Left lung (tissue), 10 donors: ENCODE results near the gene OR6Q1. TPM values are rescaled to one million over a fixed set of nuclear protein-coding genes. Genes with fewer than 3 reads are reported as not detected.

Experiments
- ATAC-seq: fragments of 200-7000 bp; cut with Tn5 transposase; one replicate; pipeline ENCODE4 v1.9.1; 2020; ENCODE audit warnings: moderate library complexity
- DNase-seq, 4 donors: peaks; one replicate each; pipeline ENCODE4 v3.0.0-alpha.2; 2013 to 2020
- H3K27ac ChIP-seq, 2 donors: fragments of 200-600 bp; sonication (generic) in 1 of 2; one replicate each; pipeline versions ENCODE4 v1.5.0 to v1.8.0; 2020 to 2021
- H3K27me3 ChIP-seq, 2 donors: fragments of 200-600 bp; sonication (generic) in 1 of 2; one replicate each; pipeline versions ENCODE4 v1.5.0 to v1.8.0; 2020 to 2021
- H3K36me3 ChIP-seq, 2 donors: fragments of 200-600 bp; sonication (generic) in 1 of 2; one replicate each; pipeline versions ENCODE4 v1.5.0 to v1.8.0; 2020 to 2021
- H3K4me1 ChIP-seq, 2 donors: fragments of 200-600 bp; one replicate each; pipeline ENCODE4 v1.8.0; 2021
- H3K4me3 ChIP-seq, 2 donors: fragments of 200-600 bp; sonication (generic) in 1 of 2; one replicate each; pipeline versions ENCODE4 v1.5.0 to v1.8.0; 2020 to 2021; ENCODE audit warnings: mild to moderate bottlenecking in 1 of 2
- H3K9me3 ChIP-seq, 2 donors: fragments of 200-600 bp; sonication (generic) in 1 of 2; one replicate each; pipeline versions ENCODE4 v1.5.0 to v1.8.0; 2020 to 2021
- intact Hi-C, 2 donors: fragments of 100-400 bp; cut with DNase I; formaldehyde crosslinking; loops; one replicate each; pipeline versions ENCODE4 v1.11.2 to v1.14.2; 2022
- polyA plus RNA-seq, 6 donors: library from polyadenylated mRNA; unstranded; fragments of 120-200 nt; gene quantifications; one replicate each; pipeline ENCODE4 v1.2.1, GENCODE V29; 2013; ENCODE audit not compliant: insufficient read length in 6 of 6
- total RNA-seq, 2 donors: library from RNA; stranded (reverse); fragmentation: NEBNext Ultra II Directional; extraction: Animal tissue kit (Norgen Biotek cat#: 25700); gene quantifications; one replicate each; pipeline ENCODE4 v1.2.1, GENCODE V29; 2021
- TF ChIP-seq, protein P1 (sequence below), 2 donors: fragments of 200-600 bp; sonication (generic) in 1 of 2; IDR thresholded peaks; one replicate each; pipeline versions ENCODE4 v1.5.0 to v1.8.0; 2021; ENCODE audit warnings: antibody characterized with exemption in 2 of 2
- donor health status: DM: no; HTN: yes; CAD: no.
- donor health status: DM: no; HTN: no; CAD: no.

Gene OR6Q1
- total and polyA plus RNA-seq, 8 donors: not detected

DNA sequence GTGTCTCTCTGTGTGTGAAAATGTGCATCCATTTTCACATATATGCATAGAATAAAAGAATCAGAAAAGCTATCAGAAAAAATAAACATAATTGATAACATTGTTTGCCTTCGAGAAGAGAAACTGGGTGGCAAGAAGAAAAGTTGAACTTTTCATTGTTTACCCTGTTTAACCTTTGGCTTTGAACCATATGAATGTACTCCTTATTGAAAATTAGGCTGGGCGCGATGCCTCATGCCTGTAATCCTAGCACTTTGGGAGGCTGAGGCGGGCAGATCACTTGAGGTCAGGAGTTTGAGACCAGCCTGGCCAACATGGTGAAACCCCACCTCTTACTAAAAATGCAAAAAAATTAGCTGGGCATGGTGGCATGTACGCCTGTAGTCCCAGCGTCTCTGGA is 19.0 kb upstream of the OR6Q1 start:
- H3K9me3 ChIP-seq: peaks cover 0 to 3% of the 10 kb centered on the region in 2 donors
- H3K27me3 ChIP-seq: no peaks in the 10 kb centered on the region
- intact Hi-C loops: no loop called here
- H3K36me3 ChIP-seq: no peaks in the 10 kb centered on the region
- H3K27ac ChIP-seq: no peak overlapping the region
- TF ChIP-seq, protein P1, sequence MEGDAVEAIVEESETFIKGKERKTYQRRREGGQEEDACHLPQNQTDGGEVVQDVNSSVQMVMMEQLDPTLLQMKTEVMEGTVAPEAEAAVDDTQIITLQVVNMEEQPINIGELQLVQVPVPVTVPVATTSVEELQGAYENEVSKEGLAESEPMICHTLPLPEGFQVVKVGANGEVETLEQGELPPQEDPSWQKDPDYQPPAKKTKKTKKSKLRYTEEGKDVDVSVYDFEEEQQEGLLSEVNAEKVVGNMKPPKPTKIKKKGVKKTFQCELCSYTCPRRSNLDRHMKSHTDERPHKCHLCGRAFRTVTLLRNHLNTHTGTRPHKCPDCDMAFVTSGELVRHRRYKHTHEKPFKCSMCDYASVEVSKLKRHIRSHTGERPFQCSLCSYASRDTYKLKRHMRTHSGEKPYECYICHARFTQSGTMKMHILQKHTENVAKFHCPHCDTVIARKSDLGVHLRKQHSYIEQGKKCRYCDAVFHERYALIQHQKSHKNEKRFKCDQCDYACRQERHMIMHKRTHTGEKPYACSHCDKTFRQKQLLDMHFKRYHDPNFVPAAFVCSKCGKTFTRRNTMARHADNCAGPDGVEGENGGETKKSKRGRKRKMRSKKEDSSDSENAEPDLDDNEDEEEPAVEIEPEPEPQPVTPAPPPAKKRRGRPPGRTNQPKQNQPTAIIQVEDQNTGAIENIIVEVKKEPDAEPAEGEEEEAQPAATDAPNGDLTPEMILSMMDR (IDR thresholded peaks at IDR 0.05): no peak
- H3K4me3 ChIP-seq: no peak overlapping the region
- no peak for DNase-seq
- no peak for ATAC-seq
- H3K4me1 ChIP-seq: no peaks in the 10 kb centered on the region

DNA sequence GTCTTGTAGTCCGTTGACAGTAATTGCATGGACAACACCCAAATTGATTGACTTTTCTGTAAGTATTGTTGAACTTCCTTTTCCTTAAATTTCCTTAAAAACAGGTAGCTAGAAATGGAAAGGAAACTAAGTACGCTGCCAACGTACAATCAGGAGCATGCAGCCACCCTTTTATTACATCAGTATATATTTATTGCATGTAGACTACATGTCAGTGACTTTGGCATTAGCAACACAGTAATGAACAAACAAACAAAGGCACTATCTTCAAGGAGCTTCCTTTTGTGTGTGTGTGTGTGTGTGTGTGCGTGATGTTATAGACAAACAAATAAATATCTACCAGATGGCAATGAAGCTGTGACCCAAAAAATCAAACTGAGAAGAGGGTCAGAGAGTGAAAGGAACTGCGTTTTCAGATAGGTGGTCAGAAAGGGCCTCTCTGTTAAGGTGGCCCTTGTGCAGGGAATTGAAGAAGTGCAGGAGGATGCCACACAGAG is 7.3 kb upstream of the OR6Q1 start, which contains the start of gene OR9Q1:
OR9Q1 (plus strand) TSS at position 447 of the 497 bp plus-strand sequence. CDS start 155,564 bp downstream, outside the sequence.
- Histone ChIP-seq H3K36me3 (no peaks in the 10 kb centered on the region), H3K4me1 (peaks cover 0 to 5% of the 10 kb centered on the region in 2 donors), H3K27me3 (no peaks in the 10 kb centered on the region), H3K4me3 (no peak within 1 kb of the TSS), H3K27ac (peak within 1 kb of the TSS in 1 of 2 donors; percentile 24), H3K9me3 (no peaks in the 10 kb centered on the region)
- DNase-seq (no peak), ATAC-seq (no peak)
- intact Hi-C loops: no loop called here
- TF ChIP-seq, protein P1 (IDR thresholded peaks at IDR 0.05): no peak

DNA sequence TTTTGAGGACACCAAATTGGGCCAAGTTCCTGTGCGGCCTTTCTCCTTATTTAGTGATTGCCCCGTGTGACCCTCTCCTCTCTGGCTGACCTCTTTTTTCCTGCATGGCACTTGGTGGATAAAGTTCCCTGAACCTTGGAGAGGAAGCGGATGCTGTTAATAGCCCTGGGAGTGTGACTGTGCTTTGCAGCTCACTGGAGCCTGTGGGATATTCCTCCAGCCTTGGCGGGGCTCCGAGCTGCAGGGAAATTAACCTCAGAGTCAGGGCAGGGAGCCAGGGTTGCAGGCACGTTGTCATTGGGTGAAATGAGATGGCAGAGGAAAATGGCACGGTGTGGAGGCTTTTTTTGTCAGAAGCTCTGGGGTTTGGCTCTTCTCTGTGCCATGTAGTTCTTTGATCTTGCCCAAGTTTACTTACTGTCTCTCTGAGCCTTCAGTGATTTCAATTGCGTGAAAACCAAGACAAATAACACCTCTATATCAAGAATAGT is 6.1 kb upstream of the OR6Q1 start:
- DNase-seq (peak in 3 of 4 donors; percentile 40 to 47 (median 45)), ATAC-seq (peak; percentile 58)
- intact Hi-C loops: no loop called here
- Histone ChIP-seq H3K4me1 (peaks cover 0 to 5% of the 10 kb centered on the region in 2 donors), H3K27me3 (no peaks in the 10 kb centered on the region), H3K9me3 (no peaks in the 10 kb centered on the region), H3K4me3 (no peak overlapping the region), H3K27ac (peak overlapping the region in 1 of 2 donors; percentile 24), H3K36me3 (no peaks in the 10 kb centered on the region)
- TF ChIP-seq, protein P1 (IDR thresholded peaks at IDR 0.05): no peak

DNA sequence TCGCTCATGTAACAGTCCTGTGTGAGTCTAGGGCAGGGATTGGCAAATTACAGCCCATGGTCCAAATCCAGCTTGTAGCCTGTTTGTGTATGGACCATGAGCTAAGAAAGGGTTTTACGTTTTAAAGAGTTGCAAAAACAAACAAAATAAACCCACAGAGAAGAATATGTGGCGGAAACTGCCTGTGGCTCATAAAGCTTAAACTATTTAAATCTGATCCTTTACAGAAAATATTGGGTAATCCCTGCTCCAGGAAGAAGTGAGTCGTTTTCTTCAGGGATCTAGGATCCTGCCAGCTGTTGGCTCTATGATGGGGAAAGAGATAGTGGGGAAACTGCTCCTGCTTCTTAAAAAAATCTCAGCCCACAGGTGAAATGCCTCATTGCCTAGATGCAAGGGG is 3.4 kb upstream of the OR6Q1 start:
- intact Hi-C loops: no loop called here

DNA sequence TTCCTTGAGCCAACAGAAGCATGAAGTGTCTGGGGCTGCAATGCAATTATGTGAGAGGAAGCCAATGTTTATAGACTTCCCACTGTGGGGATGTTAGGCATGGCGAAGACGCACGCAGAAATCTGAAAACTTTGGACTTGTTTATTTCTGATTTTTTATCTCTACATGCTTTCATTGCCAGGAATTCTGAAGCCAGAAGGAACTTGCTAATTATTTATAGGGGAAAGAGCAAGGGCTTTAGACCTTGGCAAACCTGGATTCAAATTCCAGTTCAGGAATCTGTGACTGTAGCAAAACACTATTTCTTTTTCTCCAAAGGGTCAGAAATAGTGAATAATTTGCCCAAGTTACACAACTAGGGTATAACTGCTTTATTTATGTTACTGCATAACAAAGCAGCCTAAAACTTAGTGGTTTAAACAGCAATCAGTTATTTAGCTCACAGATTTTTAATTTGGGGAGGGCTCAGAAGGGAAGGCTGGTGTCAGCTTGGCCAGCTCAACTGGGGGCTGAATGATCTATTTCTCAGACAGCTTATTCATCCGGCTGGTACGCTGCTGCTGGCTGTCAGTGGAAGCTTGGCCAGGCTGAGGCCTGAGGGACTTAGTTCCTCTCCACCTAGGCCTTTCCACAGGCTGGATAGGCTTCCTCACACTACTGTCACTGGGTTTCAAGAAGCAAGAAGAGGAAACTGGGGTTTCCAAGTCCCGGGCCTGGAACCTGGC is 1.9 kb upstream of the OR6Q1 start:
- Histone ChIP-seq H3K27me3 (no peaks in the 10 kb centered on the region), H3K27ac (peak overlapping the region; percentile 9 to 46), H3K4me1 (peaks cover 0 to 5% of the 10 kb centered on the region in 2 donors), H3K4me3 (no peak overlapping the region), H3K36me3 (no peaks in the 10 kb centered on the region), H3K9me3 (peaks cover 0 to 2% of the 10 kb centered on the region in 2 donors)
- ATAC-seq: peak; percentile 47
- TF ChIP-seq, protein P1 (IDR thresholded peaks at IDR 0.05): no peak
- DNase-seq: peak in 2 of 4 donors; percentile 42 to 54
- intact Hi-C loops: no loop called here

More for the DNA sequence above, 3.4 kb upstream of the OR6Q1 start:
- H3K4me3 ChIP-seq: no peak overlapping the region
- no peak overlapping the region for H3K27ac ChIP-seq
- no peaks in the 10 kb centered on the region for H3K36me3 ChIP-seq
- ATAC-seq: no peak
- H3K4me1 ChIP-seq: peaks cover 0 to 5% of the 10 kb centered on the region in 2 donors
- DNase-seq: no peak
- no peaks in the 10 kb centered on the region for H3K27me3 ChIP-seq
- TF ChIP-seq, protein P1 (IDR thresholded peaks at IDR 0.05): no peak
- H3K9me3 ChIP-seq: no peaks in the 10 kb centered on the region
